Measurements from ENCODE around the gene GALNT13. TPM values are rescaled to one million over a fixed set of nuclear protein-coding genes. Genes with fewer than 3 reads are reported as not detected.

Gene GALNT13
- total RNA-seq, 2 experiments from 2014 or later: not detected

DNA sequence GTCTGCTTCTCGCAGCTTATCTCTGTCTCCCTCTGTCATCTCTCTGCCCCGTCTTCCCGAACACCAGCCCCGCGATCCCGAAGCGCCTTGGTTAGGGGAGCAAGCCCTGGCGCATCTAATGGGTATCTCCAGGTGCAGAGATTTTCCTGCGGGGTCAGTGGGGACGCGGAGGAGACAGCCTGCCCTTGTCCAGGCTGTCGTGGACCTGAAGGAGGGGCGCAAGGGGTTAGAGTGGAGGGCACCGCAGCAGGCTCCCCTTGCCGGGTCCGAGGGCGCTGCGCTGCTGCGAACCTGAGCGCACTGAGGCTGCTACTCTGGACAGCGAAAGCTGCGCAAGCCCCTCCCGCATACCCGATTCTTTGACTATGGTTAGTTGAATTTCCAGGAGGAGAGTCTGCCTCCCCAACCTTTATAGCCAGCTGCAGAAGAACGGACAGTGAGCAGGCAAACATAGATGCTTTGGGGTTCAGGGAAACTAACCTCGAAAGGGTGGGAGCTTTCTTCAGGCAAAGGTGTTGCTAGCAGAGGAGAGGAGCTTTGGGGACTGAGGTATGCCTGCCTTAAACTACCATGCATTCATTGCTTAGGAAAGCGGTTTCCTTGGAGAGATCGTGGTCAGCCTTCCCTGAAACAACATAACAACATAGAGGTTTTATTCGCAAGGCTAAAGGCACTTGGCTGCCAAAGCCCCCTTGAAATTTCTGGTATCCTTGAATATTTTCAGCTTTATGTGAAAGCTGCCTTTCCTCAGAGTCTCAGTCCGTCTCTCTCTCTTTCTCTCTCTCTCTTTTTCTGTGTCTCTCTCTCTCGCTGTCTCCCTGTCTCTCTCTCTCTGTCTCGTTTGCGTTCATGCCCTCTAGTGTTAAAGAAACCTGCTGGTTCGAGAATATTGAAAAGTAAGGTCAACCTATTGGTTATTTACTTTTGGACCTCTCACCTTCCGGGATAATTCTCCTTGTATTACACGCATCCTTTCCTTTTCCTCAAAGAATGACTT is 1.6 kb downstream of the GALNT13 start:
- H3K27ac Mint-ChIP-seq: no peak overlapping the region

GRCh38 chr2:153875801-153876466 is 4.2 kb downstream of the GALNT13 start:
- H3K4me1 Mint-ChIP-seq (ENCODE audit: low read depth): no peaks in the 10 kb centered on the region
- no peak overlapping the region for H3K4me3 Mint-ChIP-seq
- Histone ChIP-seq H3K27me3 (ENCODE audit: control insufficient read depth in 1 of 2, insufficient read depth in 2 of 2, low read length in 2 of 2) (peaks cover 8 to 20% of the 10 kb centered on the region in 2 experiments), H3K4me1 (ENCODE audit: insufficient read depth, low read length) (no peaks in the 10 kb centered on the region), H3K27ac (ENCODE audit: low read depth in 1 of 2, low read length in 2 of 2) (no peak overlapping the region), H3K36me3 (ENCODE audit: insufficient read depth, low read length) (no peaks in the 10 kb centered on the region), H3K4me3 (ENCODE audit: low read length) (no peak overlapping the region), H3K9me3 (ENCODE audit: control insufficient read depth in 1 of 2, insufficient read depth in 1 of 2, low read length in 2 of 2) (peaks cover 0 to 16% of the 10 kb centered on the region in 2 experiments)
- ATAC-seq (ENCODE audit: poor library complexity) (no peak), DNase-seq (no peak)
- no peaks in the 10 kb centered on the region for H3K36me3 Mint-ChIP-seq (ENCODE audit: low read depth)
- CTCF ChIA-PET: no interaction called here
- TF ChIP-seq, protein P1, sequence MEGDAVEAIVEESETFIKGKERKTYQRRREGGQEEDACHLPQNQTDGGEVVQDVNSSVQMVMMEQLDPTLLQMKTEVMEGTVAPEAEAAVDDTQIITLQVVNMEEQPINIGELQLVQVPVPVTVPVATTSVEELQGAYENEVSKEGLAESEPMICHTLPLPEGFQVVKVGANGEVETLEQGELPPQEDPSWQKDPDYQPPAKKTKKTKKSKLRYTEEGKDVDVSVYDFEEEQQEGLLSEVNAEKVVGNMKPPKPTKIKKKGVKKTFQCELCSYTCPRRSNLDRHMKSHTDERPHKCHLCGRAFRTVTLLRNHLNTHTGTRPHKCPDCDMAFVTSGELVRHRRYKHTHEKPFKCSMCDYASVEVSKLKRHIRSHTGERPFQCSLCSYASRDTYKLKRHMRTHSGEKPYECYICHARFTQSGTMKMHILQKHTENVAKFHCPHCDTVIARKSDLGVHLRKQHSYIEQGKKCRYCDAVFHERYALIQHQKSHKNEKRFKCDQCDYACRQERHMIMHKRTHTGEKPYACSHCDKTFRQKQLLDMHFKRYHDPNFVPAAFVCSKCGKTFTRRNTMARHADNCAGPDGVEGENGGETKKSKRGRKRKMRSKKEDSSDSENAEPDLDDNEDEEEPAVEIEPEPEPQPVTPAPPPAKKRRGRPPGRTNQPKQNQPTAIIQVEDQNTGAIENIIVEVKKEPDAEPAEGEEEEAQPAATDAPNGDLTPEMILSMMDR (IDR thresholded peaks at IDR 0.05): no peak
- peaks cover 2% of the 10 kb centered on the region for H3K9me3 Mint-ChIP-seq
- peaks cover 25% of the 10 kb centered on the region for H3K27me3 Mint-ChIP-seq
- H3K27ac Mint-ChIP-seq: no peak overlapping the region
- POLR2A ChIA-PET: no interaction called here
- intact Hi-C loops (cut with DNase I, micrococcal nuclease): no loop called here

More for the DNA sequence above, 1.6 kb downstream of the GALNT13 start:
- ChIA-PET POLR2A (no interaction called here), CTCF (no interaction called here)
- H3K4me3 Mint-ChIP-seq: no peak overlapping the region
- H3K9me3 ChIP-seq (ENCODE audit: control insufficient read depth in 1 of 2, insufficient read depth in 1 of 2, low read length in 2 of 2): peaks cover 0 to 16% of the 10 kb centered on the region in 2 experiments
- peaks cover 8 to 21% of the 10 kb centered on the region in 2 experiments for H3K27me3 ChIP-seq (ENCODE audit: control insufficient read depth in 1 of 2, insufficient read depth in 2 of 2, low read length in 2 of 2)
- H3K4me1 Mint-ChIP-seq (ENCODE audit: low read depth): no peaks in the 10 kb centered on the region
- TF ChIP-seq, protein P1 (IDR thresholded peaks at IDR 0.05): no peak
- peaks cover 2% of the 10 kb centered on the region for H3K9me3 Mint-ChIP-seq
- DNase-seq (no peak), ATAC-seq (ENCODE audit: poor library complexity) (no peak)
- no peak overlapping the region for H3K4me3 ChIP-seq (ENCODE audit: low read length)
- no peak overlapping the region for H3K27ac ChIP-seq (ENCODE audit: low read depth in 1 of 2, low read length in 2 of 2)
- peaks cover 39% of the 10 kb centered on the region for H3K27me3 Mint-ChIP-seq
- no peaks in the 10 kb centered on the region for H3K36me3 ChIP-seq (ENCODE audit: insufficient read depth, low read length)
- H3K36me3 Mint-ChIP-seq (ENCODE audit: low read depth): no peaks in the 10 kb centered on the region
- no peaks in the 10 kb centered on the region for H3K4me1 ChIP-seq (ENCODE audit: insufficient read depth, low read length)
- intact Hi-C loops (cut with DNase I, micrococcal nuclease): no loop called here

DNA sequence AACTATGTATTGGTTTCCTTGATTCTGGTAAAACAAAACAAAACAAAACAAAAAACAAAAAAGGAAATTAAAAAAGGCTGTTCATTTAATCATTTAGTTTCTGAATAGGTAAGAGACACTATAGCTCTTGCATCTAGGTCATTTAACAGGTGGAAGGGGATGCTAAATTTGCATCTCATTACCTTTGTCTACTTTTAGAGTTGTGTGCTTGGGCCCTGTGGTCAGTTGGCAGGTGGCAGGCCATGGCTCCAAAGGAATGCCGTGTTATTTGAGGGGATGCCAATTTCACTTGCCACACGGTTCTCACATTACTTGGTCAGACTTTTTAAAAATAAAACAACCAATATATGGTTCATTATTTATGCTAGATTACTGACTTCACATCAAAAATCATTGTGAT is 9.2 kb downstream of the GALNT13 start:
- Histone ChIP-seq H3K27ac (ENCODE audit: low read depth in 1 of 2, low read length in 2 of 2) (no peak overlapping the region), H3K27me3 (ENCODE audit: control insufficient read depth in 1 of 2, insufficient read depth in 2 of 2, low read length in 2 of 2) (no peaks in the 10 kb centered on the region), H3K4me3 (ENCODE audit: low read length) (no peak overlapping the region), H3K4me1 (ENCODE audit: insufficient read depth, low read length) (no peaks in the 10 kb centered on the region), H3K36me3 (ENCODE audit: insufficient read depth, low read length) (no peaks in the 10 kb centered on the region), H3K9me3 (ENCODE audit: control insufficient read depth in 1 of 2, insufficient read depth in 1 of 2, low read length in 2 of 2) (no peaks in the 10 kb centered on the region)
- intact Hi-C loops (cut with DNase I, micrococcal nuclease): no loop called here
- Mint-ChIP-seq H3K27ac (no peak overlapping the region), H3K27me3 (no peaks in the 10 kb centered on the region), H3K36me3 (ENCODE audit: low read depth) (no peaks in the 10 kb centered on the region), H3K9me3 (peaks cover 2% of the 10 kb centered on the region), H3K4me3 (no peak overlapping the region), H3K4me1 (ENCODE audit: low read depth) (no peaks in the 10 kb centered on the region)
- POLR2A ChIA-PET: no interaction called here
- DNase-seq (no peak), ATAC-seq (ENCODE audit: poor library complexity) (no peak)
- CTCF ChIA-PET: no interaction called here
- TF ChIP-seq, protein P1 (IDR thresholded peaks at IDR 0.05): no peak
